Activated CD8-positive, alpha-beta memory T cell treated with anti-CD3 and anti-CD28 coated beads for 24 hours (primary cell): ENCODE measurements around the gene ACSL1.

Source experiments
- DNase-seq: peaks from one replicate; pipeline ENCODE4 v3.0.0-alpha.2; 2020

ACSL1 gene

GRCh38 chr4:184810720-184811119 lies 15.0 kb downstream of the ACSL1 start:
- no peak for DNase-seq

GRCh38 chr4:184808713-184809050 lies 17.1 kb downstream of the ACSL1 start:
- no peak for DNase-seq

- DNase-seq = no peak
Measured at GRCh38 chr4:184807797-184808712, 17.7 kb downstream of the ACSL1 start.

- no peak for DNase-seq
Measured at GRCh38 chr4:184807256-184807655, 18.5 kb downstream of the ACSL1 start.

- DNase-seq = no peak
Measured at GRCh38 chr4:184806711-184807110, 19.1 kb downstream of the ACSL1 start.

GRCh38 chr4:184806229-184806550 lies 19.6 kb downstream of the ACSL1 start:
- no peak for DNase-seq

GRCh38 chr4:184805462-184806228 lies 20.1 kb downstream of the ACSL1 start:
- peak; percentile 52 for DNase-seq

- DNase-seq = no peak
Measured at GRCh38 chr4:184804621-184805020, 21.1 kb downstream of the ACSL1 start.

- no peak for DNase-seq
Measured at GRCh38 chr4:184803874-184804273, 21.9 kb downstream of the ACSL1 start.

- no peak for DNase-seq
Measured at GRCh38 chr4:184803133-184803532, 22.6 kb downstream of the ACSL1 start.

GRCh38 chr4:184802697-184803015 lies 23.1 kb downstream of the ACSL1 start:
- no peak for DNase-seq

- no peak for DNase-seq
Measured at GRCh38 chr4:184801781-184802696, 23.7 kb downstream of the ACSL1 start.

- peak; percentile 50 for DNase-seq
Measured at GRCh38 chr4:184798504-184798903, 27.3 kb downstream of the ACSL1 start.

- DNase-seq = no peak
Measured at GRCh38 chr4:184796906-184797305, 28.9 kb downstream of the ACSL1 start.

GRCh38 chr4:184795214-184795844 lies 30.4 kb downstream of the ACSL1 start:
- DNase-seq = no peak

GRCh38 chr4:184794470-184794869 lies 31.3 kb downstream of the ACSL1 start:
- DNase-seq = no peak

GRCh38 chr4:184793735-184794355 lies 31.9 kb downstream of the ACSL1 start:
- DNase-seq = no peak

GRCh38 chr4:184792950-184793555 lies 32.7 kb downstream of the ACSL1 start:
- peak; percentile 75 for DNase-seq

GRCh38 chr4:184792334-184792733 lies 33.4 kb downstream of the ACSL1 start:
- DNase-seq = no peak

GRCh38 chr4:184790826-184791225 lies 34.9 kb downstream of the ACSL1 start:
- DNase-seq = no peak

GRCh38 chr4:184787766-184788503 lies 37.8 kb downstream of the ACSL1 start:
- no peak for DNase-seq
